Measurements from ENCODE around the gene ELMO1. TPM values are rescaled to one million over a fixed set of nuclear protein-coding genes. Genes with fewer than 3 reads are reported as not detected.

The ELMO1 gene
- total and polyA plus RNA-seq, 2 of the 13 experiments (the other 11 are each of a cell fraction or from before 2014, with no cell fraction given): 0.11 to 0.17 TPM

DNA sequence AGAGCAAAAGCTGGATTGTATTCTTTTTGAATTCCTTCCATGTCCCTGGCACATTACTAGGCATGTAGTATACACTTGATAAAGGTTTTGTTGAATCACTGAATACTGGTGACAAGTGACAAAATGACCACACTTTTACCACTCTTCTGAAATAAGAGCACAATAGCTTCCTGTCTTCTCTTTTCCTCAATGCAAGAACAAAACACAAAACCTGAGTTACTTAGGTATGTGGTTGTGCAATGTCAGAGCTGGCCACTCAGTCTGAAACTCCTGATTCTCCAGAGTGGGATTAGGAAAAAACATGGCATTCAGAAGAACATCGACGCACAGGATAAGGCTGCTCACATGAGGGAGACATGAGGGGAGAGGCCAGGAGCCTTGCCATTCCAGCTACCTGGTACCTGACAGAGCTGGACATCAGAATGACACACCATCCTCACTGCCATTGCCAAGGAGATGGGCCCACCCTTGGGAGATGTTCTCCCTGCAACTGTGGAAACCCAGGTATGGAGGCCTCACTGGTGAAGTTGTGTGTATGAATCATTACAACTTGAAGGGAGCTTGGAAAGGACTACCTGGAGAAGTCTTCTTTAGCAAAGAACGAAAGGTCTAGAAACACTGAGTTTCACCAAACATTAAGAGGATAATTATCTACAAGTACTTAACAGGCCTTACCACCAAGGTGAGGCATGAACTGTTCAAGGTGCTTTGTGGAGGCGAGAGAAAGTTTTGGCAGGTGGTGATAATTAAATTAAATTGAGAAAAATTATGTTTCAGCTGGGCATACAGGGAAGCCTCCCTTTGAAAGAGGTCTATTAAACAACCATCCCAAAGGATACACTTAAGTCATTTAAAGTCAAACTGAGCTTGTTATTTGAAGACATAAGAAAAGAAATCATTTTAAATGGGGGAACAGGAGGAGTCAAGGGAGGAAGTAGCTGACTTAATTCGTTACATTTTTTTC lies 477.8 kb downstream of the ELMO1 start (continued):
- TF ChIP-seq, protein P1, sequence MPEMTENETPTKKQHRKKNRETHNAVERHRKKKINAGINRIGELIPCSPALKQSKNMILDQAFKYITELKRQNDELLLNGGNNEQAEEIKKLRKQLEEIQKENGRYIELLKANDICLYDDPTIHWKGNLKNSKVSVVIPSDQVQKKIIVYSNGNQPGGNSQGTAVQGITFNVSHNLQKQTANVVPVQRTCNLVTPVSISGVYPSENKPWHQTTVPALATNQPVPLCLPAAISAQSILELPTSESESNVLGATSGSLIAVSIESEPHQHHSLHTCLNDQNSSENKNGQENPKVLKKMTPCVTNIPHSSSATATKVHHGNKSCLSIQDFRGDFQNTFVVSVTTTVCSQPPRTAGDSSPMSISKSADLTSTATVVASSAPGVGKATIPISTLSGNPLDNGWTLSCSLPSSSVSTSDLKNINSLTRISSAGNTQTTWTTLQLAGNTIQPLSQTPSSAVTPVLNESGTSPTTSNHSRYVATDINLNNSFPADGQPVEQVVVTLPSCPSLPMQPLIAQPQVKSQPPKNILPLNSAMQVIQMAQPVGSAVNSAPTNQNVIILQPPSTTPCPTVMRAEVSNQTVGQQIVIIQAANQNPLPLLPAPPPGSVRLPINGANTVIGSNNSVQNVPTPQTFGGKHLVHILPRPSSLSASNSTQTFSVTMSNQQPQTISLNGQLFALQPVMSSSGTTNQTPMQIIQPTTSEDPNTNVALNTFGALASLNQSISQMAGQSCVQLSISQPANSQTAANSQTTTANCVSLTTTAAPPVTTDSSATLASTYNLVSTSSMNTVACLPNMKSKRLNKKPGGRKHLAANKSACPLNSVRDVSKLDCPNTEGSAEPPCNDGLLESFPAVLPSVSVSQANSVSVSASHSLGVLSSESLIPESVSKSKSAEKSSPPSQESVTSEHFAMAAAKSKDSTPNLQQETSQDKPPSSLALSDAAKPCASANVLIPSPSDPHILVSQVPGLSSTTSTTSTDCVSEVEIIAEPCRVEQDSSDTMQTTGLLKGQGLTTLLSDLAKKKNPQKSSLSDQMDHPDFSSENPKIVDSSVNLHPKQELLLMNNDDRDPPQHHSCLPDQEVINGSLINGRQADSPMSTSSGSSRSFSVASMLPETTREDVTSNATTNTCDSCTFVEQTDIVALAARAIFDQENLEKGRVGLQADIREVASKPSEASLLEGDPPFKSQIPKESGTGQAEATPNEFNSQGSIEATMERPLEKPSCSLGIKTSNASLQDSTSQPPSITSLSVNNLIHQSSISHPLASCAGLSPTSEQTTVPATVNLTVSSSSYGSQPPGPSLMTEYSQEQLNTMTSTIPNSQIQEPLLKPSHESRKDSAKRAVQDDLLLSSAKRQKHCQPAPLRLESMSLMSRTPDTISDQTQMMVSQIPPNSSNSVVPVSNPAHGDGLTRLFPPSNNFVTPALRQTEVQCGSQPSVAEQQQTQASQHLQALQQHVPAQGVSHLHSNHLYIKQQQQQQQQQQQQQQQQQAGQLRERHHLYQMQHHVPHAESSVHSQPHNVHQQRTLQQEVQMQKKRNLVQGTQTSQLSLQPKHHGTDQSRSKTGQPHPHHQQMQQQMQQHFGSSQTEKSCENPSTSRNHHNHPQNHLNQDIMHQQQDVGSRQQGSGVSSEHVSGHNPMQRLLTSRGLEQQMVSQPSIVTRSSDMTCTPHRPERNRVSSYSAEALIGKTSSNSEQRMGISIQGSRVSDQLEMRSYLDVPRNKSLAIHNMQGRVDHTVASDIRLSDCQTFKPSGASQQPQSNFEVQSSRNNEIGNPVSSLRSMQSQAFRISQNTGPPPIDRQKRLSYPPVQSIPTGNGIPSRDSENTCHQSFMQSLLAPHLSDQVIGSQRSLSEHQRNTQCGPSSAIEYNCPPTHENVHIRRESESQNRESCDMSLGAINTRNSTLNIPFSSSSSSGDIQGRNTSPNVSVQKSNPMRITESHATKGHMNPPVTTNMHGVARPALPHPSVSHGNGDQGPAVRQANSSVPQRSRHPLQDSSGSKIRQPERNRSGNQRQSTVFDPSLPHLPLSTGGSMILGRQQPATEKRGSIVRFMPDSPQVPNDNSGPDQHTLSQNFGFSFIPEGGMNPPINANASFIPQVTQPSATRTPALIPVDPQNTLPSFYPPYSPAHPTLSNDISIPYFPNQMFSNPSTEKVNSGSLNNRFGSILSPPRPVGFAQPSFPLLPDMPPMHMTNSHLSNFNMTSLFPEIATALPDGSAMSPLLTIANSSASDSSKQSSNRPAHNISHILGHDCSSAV (CRISPR knock-in tag; IDR thresholded peaks at IDR 0.05; ENCODE audit: borderline replicate concordance): 0 out of 2 replicates have a peak, but pooled peaks have one; percentile 7
- TF ChIP-seq CHD4 (IDR thresholded peaks at IDR 0.05; ENCODE audit: borderline replicate concordance, low read length): peak; percentile 59; the same call in 1 of the 2 replicates
- TF ChIP-seq ZNF546 (CRISPR knock-in tag; conservative IDR thresholded peaks at IDR 0.05): 0 out of 2 replicates have a peak, but pooled peaks have one; percentile 50
- 0 out of 2 replicates have a peak, but pooled peaks have one; percentile 53 for TF ChIP-seq ZNF569 (CRISPR knock-in tag; IDR thresholded peaks at IDR 0.05; ENCODE audit: borderline replicate concordance)
- peak; percentile 12; the same call in 1 of the 2 replicates for TF ChIP-seq ZSCAN29 (CRISPR knock-in tag; conservative IDR thresholded peaks at IDR 0.05)
- TF ChIP-seq NR2F1 (CRISPR knock-in tag; IDR thresholded peaks at IDR 0.05): 0 out of 4 replicates have a peak, but pooled peaks of 1 of the 2 experiments have one; percentile 3
- 0 out of 2 replicates have a peak, but pooled peaks have one; percentile 30 for TF ChIP-seq ZBTB42 (CRISPR knock-in tag; IDR thresholded peaks at IDR 0.05)
- TF ChIP-seq, protein P2, sequence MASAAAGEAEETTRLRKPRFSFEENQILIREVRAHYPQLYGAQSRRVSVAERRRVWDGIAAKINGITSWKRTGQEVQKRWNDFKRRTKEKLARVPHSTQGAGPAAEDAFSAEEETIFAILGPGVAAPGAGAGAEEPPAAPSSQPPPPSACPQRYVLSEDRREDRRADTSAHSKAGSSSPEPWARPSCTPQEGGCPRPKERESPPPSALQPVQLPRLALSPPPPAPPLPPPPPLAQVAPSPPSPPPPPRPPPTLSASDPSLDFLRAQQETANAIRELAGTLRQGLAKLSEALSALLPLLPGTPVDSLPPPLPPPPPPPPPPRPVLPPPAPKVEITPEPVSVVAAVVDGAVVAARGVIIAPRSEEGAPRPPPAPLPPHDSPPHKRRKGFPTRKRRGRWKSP (CRISPR knock-in tag; IDR thresholded peaks at IDR 0.05): 0 out of 2 replicates have a peak, but pooled peaks have one; percentile 20
- TF ChIP-seq, protein P3, sequence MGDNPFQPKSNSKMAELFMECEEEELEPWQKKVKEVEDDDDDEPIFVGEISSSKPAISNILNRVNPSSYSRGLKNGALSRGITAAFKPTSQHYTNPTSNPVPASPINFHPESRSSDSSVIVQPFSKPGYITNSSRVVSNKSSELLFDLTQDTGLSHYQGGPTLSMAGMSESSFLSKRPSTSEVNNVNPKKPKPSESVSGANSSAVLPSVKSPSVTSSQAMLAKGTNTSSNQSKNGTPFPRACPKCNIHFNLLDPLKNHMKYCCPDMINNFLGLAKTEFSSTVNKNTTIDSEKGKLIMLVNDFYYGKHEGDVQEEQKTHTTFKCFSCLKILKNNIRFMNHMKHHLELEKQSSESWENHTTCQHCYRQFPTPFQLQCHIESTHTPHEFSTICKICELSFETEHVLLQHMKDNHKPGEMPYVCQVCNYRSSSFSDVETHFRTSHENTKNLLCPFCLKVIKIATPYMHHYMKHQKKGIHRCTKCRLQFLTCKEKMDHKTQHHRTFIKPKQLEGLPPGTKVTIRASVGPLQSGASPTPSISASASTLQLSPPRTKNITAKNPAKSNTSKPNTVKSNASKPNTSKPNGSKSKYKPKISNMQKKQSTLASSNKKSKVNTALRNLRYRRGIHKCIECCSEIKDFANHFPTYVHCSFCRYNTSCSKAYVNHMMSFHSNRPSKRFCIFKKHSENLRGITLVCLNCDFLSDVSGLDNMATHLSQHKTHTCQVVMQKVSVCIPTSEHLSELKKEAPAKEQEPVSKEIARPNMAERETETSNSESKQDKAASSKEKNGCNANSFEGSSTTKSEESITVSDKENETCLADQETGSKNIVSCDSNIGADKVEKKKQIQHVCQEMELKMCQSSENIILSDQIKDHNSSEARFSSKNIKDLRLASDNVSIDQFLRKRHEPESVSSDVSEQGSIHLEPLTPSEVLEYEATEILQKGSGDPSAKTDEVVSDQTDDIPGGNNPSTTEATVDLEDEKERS (CRISPR knock-in tag; IDR thresholded peaks at IDR 0.05): 0 out of 2 replicates have a peak, but pooled peaks have one; percentile 65
- no peak for TF ChIP-seq HNRNPK (IDR thresholded peaks at IDR 0.05; ENCODE audit: low read depth, low read length, poor library complexity, severe bottlenecking)

Data from HepG2 (cell line).